ENCODE measurements around the gene NCR3LG1.

DNA sequence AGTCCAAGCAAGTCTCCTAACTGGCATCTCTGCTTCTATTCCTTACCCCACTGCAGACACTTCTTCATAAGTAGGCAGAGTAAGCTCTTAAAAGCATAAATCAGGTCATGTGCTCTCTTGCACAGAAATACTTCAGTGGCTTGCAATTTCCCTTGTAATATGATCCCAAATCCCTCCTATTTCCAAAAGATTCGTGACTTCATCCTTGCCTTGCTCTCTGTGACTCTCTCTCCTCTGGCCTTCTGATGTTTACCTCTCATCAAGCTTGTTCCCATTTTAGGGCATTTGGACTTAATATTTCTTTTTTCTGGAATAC is 37.4 kb upstream of the NCR3LG1 start:
- TF ChIP-seq, protein P1, sequence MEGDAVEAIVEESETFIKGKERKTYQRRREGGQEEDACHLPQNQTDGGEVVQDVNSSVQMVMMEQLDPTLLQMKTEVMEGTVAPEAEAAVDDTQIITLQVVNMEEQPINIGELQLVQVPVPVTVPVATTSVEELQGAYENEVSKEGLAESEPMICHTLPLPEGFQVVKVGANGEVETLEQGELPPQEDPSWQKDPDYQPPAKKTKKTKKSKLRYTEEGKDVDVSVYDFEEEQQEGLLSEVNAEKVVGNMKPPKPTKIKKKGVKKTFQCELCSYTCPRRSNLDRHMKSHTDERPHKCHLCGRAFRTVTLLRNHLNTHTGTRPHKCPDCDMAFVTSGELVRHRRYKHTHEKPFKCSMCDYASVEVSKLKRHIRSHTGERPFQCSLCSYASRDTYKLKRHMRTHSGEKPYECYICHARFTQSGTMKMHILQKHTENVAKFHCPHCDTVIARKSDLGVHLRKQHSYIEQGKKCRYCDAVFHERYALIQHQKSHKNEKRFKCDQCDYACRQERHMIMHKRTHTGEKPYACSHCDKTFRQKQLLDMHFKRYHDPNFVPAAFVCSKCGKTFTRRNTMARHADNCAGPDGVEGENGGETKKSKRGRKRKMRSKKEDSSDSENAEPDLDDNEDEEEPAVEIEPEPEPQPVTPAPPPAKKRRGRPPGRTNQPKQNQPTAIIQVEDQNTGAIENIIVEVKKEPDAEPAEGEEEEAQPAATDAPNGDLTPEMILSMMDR (IDR thresholded peaks at IDR 0.05) = no peak
- TF ChIP-seq POLR2A (IDR thresholded peaks at IDR 0.05) = no peak
